ENCODE results near the gene DQX1. TPM values are rescaled to one million over a fixed set of nuclear protein-coding genes. Genes with fewer than 3 reads are reported as not detected.

DQX1 gene
- total RNA-seq, 2 experiments from 2014 or later, result 0.33 to 0.45 TPM

DNA sequence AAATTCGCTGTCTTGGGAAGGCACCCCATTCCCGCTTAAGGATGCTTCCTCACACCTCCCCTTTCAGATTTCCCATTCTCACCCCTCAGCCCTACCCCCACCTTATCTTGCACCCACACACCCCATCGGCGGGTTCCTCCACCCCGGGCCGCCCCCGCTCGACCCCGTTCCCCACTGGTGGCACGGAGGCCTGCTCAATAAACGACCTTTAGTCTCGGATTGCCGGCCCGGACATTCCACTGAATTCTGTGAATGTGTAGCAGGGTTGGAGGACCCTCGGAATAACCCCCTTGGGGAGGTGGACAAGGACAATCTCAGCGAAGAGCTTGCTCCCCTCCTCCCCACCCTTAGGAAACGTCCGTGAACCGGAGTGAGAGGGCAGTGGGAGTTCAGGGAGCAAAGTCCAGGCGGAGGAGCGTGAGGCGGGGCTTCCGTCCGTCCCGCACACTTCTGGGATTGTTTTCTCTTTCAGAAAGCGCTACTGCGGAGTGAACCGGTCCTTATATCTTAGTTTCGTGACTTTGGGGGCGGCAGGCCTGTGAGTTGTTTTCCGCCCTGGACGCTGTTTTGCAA is 23.8 kb downstream of the DQX1 start:
- H3K9me3 Mint-ChIP-seq, result no peaks in the 10 kb centered on the region
- POLR2A ChIA-PET, result interaction anchor here (1.5 to 5.7 kb wide), 4 partner anchors 12 to 45 kb away, joined by 6 to 57 read pairs (median 25); partner anchors contain the start of genes AUP1, CCDC142, HTRA2 and TLX2
- H3K27ac Mint-ChIP-seq, result no peak overlapping the region
- CTCF ChIA-PET, result interaction anchor here (1.2 to 2.5 kb wide), 4 partner anchors 10 to 30 kb away, joined by 3 to 12 read pairs (median 9); partner anchors contain the start of genes CCDC142 and TTC31
- peaks cover 61% of the 10 kb centered on the region for H3K36me3 Mint-ChIP-seq (ENCODE audit: low read depth)
- H3K4me1 Mint-ChIP-seq, result peaks cover 75% of the 10 kb centered on the region
- peak overlapping the region; percentile 71 for H3K4me3 Mint-ChIP-seq
- H3K27me3 Mint-ChIP-seq, result peaks cover 46% of the 10 kb centered on the region
- no peak for DNase-seq

DNA sequence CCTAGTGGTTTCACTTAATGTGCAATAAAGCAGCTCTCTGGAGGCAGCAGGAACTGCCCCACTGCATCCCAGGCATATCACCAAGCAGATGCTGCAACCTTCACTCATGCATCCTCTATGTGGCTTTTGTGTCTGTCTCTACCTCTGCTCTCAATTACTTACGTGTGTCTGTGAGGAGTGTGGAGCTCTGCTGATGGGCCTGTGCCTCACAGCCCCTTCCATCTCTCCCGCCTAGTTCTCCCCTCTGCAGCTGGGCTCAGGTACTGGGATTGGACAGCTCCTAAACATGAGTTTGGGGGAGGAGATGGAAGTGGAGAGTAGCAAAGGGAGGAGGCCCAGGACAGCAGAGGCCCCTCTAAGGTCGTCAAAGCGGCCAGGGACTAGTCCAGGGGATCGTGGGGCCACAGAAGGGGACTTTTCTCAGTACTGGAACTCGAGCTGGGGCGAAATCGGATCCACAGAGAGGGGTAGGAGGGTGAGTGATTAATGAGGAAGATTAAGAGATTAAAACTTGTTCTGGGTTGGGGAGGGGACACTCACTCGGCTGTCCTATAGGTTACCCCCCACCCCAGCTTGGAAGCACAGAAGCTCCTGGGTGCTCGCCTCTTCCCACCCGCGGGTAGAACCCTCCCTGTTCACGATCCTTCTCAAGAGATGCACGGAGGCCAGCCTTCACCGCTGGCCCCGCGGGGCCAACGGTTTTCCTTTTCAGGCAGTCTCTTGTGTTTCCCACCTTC is 24.5 kb downstream of the DQX1 start:
- H3K36me3 Mint-ChIP-seq (ENCODE audit: low read depth), result peaks cover 54% of the 10 kb centered on the region
- peaks cover 68% of the 10 kb centered on the region for H3K4me1 Mint-ChIP-seq
- H3K27ac Mint-ChIP-seq, result no peak overlapping the region
- H3K4me3 Mint-ChIP-seq, result peak overlapping the region; percentile 71
- POLR2A ChIA-PET, result interaction anchor here (0.9 to 5.7 kb wide), 9 partner anchors 8 to 323 kb away, joined by 3 to 57 read pairs (median 12); partner anchors contain the start of genes AUP1, CCDC142, DQX1 and HTRA2
- no peak for DNase-seq
- no peaks in the 10 kb centered on the region for H3K9me3 Mint-ChIP-seq
- peaks cover 46% of the 10 kb centered on the region for H3K27me3 Mint-ChIP-seq
- CTCF ChIA-PET, result interaction anchor here (0.9 to 2.5 kb wide), 5 partner anchors 10 to 48 kb away, joined by 3 to 9 read pairs (median 3); partner anchors contain the start of gene WBP1

DNA sequence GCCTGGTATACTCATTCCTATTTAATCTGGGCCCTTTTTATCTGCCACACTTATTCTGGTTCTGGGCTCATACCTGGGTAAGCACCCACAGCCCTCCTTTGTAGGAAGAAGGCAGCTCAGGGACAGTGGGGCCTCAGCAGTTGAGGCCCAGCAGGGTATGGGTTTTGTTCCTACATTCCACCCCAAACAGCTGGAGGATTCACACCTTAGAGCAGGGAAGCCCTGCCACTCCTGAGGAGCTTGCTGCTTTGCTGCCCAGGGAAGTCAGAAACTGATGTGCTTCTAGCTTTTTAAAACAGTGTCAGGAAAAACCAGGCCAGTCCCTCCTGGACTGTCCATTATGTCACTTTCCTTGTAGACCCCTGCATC is 25.5 kb downstream of the DQX1 start:
- H3K9me3 Mint-ChIP-seq, result no peaks in the 10 kb centered on the region
- peaks cover 46% of the 10 kb centered on the region for H3K27me3 Mint-ChIP-seq
- ChIA-PET POLR2A (interaction anchor here (1.5 to 5.7 kb wide), 7 partner anchors 9 to 322 kb away, joined by 4 to 57 read pairs (median 12); partner anchors contain the start of genes AUP1, CCDC142, DQX1 and HTRA2), CTCF (interaction anchor here (0.9 to 2.5 kb wide), 8 partner anchors 17 to 87 kb away, joined by 3 to 9 read pairs (median 4); partner anchors contain the start of genes CCDC142, HTRA2, TTC31 and WBP1)
- H3K36me3 Mint-ChIP-seq (ENCODE audit: low read depth), result peaks cover 50% of the 10 kb centered on the region
- no peak overlapping the region for H3K4me3 Mint-ChIP-seq
- no peak overlapping the region for H3K27ac Mint-ChIP-seq
- peaks cover 63% of the 10 kb centered on the region for H3K4me1 Mint-ChIP-seq
- DNase-seq, result no peak

DNA sequence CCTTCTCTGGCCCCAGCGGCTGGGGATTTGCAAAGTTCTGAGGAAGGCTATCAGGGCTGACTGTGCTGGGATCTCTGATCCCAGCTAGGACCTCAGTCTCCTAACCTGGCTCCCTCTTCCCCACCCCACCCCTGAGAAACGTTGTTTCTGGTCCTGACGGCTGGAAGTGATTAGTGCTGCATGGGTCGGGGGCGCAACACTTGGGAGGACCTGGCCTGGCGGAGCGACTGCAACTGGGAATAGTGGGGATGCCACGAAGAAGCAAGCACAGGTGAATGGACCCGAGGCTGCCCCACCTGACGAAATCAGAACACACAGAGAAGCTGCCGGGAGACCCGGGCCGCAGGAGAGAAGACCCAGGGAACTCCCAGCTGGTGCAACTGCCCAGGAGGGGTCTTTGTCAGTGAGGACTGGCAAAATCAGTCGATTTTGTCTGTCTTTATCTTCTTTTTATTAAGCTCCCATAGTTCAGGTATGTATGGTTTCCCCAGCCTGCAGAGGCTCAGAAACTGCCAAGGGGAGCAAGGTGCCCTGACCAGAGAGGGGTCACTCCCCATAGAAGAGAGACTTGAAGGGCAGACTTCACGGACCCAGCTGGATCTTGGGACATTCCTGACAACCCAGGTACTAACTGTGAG is 26.0 kb downstream of the DQX1 start:
- peaks cover 58% of the 10 kb centered on the region for H3K4me1 Mint-ChIP-seq

DNA sequence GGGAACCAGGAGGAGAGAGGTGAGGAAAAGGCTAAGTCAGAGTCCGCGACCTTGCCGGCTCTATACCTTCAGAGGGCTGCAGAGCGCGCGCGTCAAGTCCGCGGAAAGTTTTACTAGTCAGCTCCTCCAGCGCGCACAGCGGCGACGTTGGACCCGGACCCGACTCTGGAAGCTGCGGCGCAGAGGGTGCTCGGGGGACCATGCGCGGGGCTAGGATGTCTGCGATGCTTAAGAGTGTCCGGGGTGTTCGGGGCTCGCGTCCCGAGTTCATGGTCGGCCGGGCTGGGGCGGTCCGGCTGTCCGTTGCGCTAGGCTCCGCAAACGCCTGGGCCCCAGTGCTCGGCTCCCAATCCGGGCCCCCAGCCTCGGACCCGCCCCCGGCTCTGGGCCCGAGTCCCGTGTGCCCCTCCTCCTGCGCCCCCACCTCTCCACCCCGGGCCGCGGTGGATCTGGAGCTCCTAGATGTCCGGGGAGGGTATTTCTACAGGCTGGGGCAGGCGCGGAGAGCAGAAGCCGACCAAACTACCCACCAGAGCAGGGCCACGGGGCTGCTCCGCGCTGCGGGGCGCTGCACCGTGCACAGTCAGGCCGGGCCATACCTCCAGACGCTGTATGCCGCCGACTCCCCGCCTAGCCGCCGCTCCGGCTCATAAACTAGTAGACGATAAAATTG is 26.6 kb downstream of the DQX1 start, which contains the start of gene LBX2:
TSS of gene LBX2 (minus strand) at position 337 of the 673 bp plus-strand sequence. CDS start at position 271, 66 bp downstream.
- ChIA-PET CTCF (interaction anchor here (0.9 to 1.7 kb wide), 4 partner anchors 16 to 88 kb away, joined by 3 to 7 read pairs (median 4); partner anchors contain the start of genes CCDC142, HTRA2 and TTC31), POLR2A (interaction anchor here (1.0 to 5.7 kb wide), 9 partner anchors 8 to 42 kb away, joined by 3 to 57 read pairs (median 11); partner anchors contain the start of genes AUP1, CCDC142, DQX1 and HTRA2)
- no peaks in the 10 kb centered on the region for H3K9me3 Mint-ChIP-seq
- peaks cover 51% of the 10 kb centered on the region for H3K4me1 Mint-ChIP-seq
- peak within 1 kb of the TSS; percentile 80 for H3K4me3 Mint-ChIP-seq
- peak; percentile 47 for DNase-seq
- H3K36me3 Mint-ChIP-seq (ENCODE audit: low read depth), result peaks cover 44% of the 10 kb centered on the region
- peak within 1 kb of the TSS; percentile 77 for H3K27ac Mint-ChIP-seq
- peaks cover 45% of the 10 kb centered on the region for H3K27me3 Mint-ChIP-seq

More for the DNA sequence above, 26.0 kb downstream of the DQX1 start:
- peaks cover 50% of the 10 kb centered on the region for H3K36me3 Mint-ChIP-seq (ENCODE audit: low read depth)
- DNase-seq, result no peak
- H3K9me3 Mint-ChIP-seq, result no peaks in the 10 kb centered on the region
- CTCF ChIA-PET, result interaction anchor here (1.0 to 2.5 kb wide), 7 partner anchors 17 to 87 kb away, joined by 3 to 9 read pairs (median 5); partner anchors contain the start of genes CCDC142, HTRA2, TTC31 and WBP1
- no peak overlapping the region for H3K27ac Mint-ChIP-seq
- peaks cover 46% of the 10 kb centered on the region for H3K27me3 Mint-ChIP-seq
- H3K4me3 Mint-ChIP-seq, result peak overlapping the region; percentile 30
- POLR2A ChIA-PET, result interaction anchor here (1.5 to 5.7 kb wide), 7 partner anchors 9 to 322 kb away, joined by 4 to 57 read pairs (median 12); partner anchors contain the start of genes AUP1, CCDC142, DQX1 and HTRA2

DNA sequence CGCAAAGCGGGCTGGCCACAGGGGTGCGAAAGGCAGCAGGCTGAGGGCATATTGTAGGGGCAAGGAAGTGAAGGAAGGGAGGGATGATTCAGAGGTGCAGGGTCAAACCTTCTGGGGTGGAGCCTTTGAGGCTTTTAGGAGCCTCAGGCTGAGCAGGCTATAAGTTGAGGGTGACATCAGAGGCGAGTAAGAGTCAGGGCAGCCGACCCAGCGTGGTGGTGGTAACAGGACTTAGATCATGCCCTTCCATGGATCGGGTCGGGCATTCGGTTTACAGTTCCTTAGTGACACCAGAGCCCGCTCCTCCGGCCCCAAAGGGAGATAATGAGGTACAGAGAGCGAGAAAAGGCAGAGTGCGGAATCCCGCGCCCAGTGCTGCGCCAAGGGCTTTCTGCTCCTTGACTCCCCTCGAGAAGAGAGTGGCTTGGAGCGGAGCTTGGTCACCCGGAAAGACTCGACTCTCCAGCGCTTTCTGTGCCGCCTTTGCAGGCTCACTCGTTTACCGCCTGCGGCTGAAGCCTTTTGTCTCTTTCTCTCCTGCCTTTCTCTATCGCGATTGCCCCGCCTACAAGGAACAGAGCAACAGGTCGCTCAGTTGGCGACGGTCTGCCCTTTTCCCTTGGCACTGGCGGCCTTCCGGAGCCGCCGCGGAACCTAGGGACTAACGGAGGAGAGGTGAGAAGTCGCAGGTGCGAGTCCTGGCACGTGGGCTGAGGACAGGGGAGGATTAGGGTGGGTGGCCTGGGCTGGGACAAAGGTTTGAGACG is 27.3 kb downstream of the DQX1 start:
- Mint-ChIP-seq H3K4me1 (peaks cover 44% of the 10 kb centered on the region), H3K4me3 (peak overlapping the region; percentile 80), H3K27ac (peak overlapping the region; percentile 77), H3K27me3 (peaks cover 45% of the 10 kb centered on the region), H3K36me3 (ENCODE audit: low read depth) (peaks cover 45% of the 10 kb centered on the region), H3K9me3 (no peaks in the 10 kb centered on the region)
- DNase-seq, result peak; percentile 60
- ChIA-PET POLR2A (interaction anchor here (0.8 to 5.7 kb wide), 12 partner anchors 8 to 57 kb away, joined by 3 to 57 read pairs (median 6); partner anchors contain the start of genes AUP1, CCDC142, DOK1 and DQX1), CTCF (interaction anchor here (0.6 to 3.3 kb wide), 4 partner anchors 9 to 47 kb away, joined by 3 to 10 read pairs (median 5); partner anchors contain the start of genes CCDC142 and TTC31)

DNA sequence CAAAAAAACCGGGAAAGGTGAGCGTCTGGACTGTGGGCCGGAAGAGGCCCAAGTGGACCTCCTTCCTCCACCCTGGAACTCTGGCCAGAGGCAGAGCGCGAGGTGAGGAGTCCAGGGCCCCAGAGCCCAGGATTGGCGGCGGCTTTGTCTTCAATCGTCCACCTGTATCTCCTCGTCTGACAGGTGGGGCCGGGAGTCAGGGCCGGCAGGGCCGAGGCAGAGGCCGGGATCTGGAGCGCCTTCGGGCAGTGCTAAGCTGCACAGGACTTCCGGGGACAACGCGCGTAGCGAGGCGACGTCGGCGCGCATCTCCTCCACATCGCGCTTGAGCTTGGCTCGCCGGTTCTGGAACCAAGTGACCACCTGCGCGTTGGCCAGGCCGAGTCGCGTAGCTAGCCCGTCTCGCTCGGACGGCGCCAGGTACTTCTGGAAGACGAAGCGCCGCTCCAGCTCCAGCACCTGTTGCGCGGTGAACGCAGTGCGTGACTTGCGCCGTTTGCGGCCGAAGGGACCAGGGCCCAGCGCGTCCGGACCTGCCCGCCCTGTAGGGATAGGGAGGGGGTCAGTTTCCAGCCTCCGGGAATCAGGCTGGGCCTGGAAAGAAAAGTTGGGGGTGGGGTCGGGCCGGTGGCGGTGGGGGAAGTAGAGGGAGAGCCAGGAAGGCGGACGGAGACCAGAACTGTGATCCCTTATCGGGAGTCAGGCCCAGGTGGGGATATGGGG is 28.1 kb downstream of the DQX1 start:
- H3K27me3 Mint-ChIP-seq, result peaks cover 40% of the 10 kb centered on the region
- H3K27ac Mint-ChIP-seq, result peak overlapping the region; percentile 77
- CTCF ChIA-PET, result interaction anchor here (0.6 to 3.3 kb wide), 4 partner anchors 9 to 46 kb away, joined by 3 to 10 read pairs (median 5); partner anchors contain the start of genes CCDC142 and TTC31

DNA sequence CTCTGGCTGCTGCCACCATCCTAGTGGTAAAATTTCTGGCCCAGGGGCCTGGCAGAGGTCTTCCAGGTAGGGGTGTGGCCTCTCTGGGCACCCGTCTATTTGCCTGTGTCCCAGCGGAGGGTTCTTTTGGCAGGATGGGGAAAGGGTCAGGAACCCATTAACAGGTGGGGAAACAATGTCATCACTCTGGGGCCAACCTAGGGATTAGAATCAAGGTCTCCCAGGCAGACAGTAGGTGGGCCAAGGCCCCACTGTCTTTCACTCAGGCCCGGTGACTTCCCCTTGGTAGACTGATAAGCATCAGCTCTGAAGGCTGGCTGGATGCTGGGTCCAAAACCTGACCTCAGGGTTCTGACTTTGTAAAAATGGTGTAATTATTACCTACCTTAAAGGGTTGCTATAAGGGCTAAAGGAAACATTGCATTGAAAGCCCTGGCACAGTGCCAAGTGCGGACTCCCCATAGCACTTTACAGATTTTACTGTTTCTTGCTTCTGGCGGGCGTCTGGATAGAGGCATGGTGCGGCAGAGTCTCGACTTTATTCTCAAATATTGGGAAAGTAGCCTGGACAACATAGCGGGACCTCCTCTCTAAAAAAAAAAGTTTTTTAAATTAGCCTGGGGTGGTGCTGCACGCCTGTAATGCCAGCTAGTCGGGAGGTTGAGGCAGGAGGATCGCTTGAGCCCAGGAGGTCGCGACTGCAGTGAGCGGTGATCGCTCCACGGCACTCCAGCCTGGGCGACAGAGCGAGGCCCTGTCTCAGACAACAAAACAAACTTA is 28.8 kb downstream of the DQX1 start:
- peak overlapping the region; percentile 10 for H3K27ac Mint-ChIP-seq
- DNase-seq, result no peak
- POLR2A ChIA-PET, result interaction anchor here (0.9 to 5.7 kb wide), 9 partner anchors 10 to 57 kb away, joined by 3 to 57 read pairs (median 7); partner anchors contain the start of genes AUP1, CCDC142, DOK1 and HTRA2
- H3K27me3 Mint-ChIP-seq, result peaks cover 34% of the 10 kb centered on the region
- no peaks in the 10 kb centered on the region for H3K9me3 Mint-ChIP-seq
- peak overlapping the region; percentile 80 for H3K4me3 Mint-ChIP-seq
- H3K36me3 Mint-ChIP-seq (ENCODE audit: low read depth), result peaks cover 50% of the 10 kb centered on the region
- CTCF ChIA-PET, result interaction anchor here (0.6 to 3.3 kb wide), 5 partner anchors 8 to 92 kb away, joined by 3 to 10 read pairs (median 4); partner anchors contain the start of genes CCDC142 and TTC31
- peaks cover 31% of the 10 kb centered on the region for H3K4me1 Mint-ChIP-seq

More for the DNA sequence above, 28.1 kb downstream of the DQX1 start:
- peak; percentile 52 for DNase-seq
- H3K36me3 Mint-ChIP-seq (ENCODE audit: low read depth), result peaks cover 45% of the 10 kb centered on the region
- POLR2A ChIA-PET, result interaction anchor here (0.8 to 5.7 kb wide), 11 partner anchors 9 to 58 kb away, joined by 3 to 57 read pairs (median 5); partner anchors contain the start of genes AUP1, CCDC142, DOK1 and HTRA2
- H3K9me3 Mint-ChIP-seq, result no peaks in the 10 kb centered on the region
- H3K4me1 Mint-ChIP-seq, result peaks cover 38% of the 10 kb centered on the region
- H3K4me3 Mint-ChIP-seq, result peak overlapping the region; percentile 80

DNA sequence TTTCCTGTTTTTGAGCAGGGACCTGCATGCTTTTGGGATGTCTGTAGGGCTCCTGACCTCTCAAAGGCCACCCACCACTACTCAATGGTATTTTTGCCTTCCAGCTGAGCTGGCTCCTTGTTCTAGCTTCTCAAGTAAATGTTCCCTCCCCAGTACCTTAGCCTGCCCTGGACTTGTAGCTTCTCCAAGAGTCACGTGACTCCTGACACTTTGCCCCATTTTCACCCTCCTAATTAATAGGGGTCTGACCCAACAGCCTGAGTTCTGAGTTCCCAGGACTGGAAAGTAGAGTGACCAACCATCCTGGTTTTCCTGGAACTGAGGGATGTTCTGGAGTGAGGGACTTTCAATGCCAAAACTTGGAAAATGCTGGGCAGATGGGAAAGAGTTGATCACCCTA is 30.6 kb downstream of the DQX1 start:
- ChIA-PET POLR2A (interaction anchor here (1.0 to 4.8 kb wide), 3 partner anchors 12 to 34 kb away, joined by 3 to 31 read pairs (median 4); partner anchors contain the start of genes AUP1, CCDC142, HTRA2 and TTC31), CTCF (interaction anchor here (3.3 kb wide), 1 partner anchor 12 kb away, joined by 10 read pairs; the partner anchor contains the start of genes CCDC142 and TTC31)
- Mint-ChIP-seq H3K9me3 (no peaks in the 10 kb centered on the region), H3K4me3 (no peak overlapping the region), H3K36me3 (ENCODE audit: low read depth) (peaks cover 51% of the 10 kb centered on the region), H3K27me3 (peaks cover 17% of the 10 kb centered on the region), H3K27ac (no peak overlapping the region), H3K4me1 (peaks cover 27% of the 10 kb centered on the region)
- no peak for DNase-seq
